HepG2 (cell line): ENCODE data around the gene SPPL3. TPM values are rescaled to one million over a fixed set of nuclear protein-coding genes. Genes with fewer than 3 reads are reported as not detected.

ENCODE experiments used
- ATAC-seq: fragments of 200-7000 bp; cut with Tn5 transposase; 3 replicates; pipeline ENCODE4 v1.9.1; 2020; ENCODE audit warnings: mild to moderate bottlenecking, moderate library complexity
- BruUV-seq: library from RNA; stranded (reverse); fragments of 400-500 nt; replicated peaks from 2 replicates; lab custom pipeline; 2021; lab: Mats Ljungman, UMichigan
- CTCF ChIA-PET: fragments of 300-600 bp; formaldehyde crosslinking; extraction: SDS; loops from one replicate; lab custom pipeline; 2021; ENCODE audit warnings: low total read pairs, inconsistent platforms, low intra/inter-chr PET ratio; lab: Yijun Ruan, JAX
- POLR2A ChIA-PET: fragments of 350-600 bp; sonication (Branson Sonifier 250); formaldehyde crosslinking; loops from one replicate; lab custom pipeline; 2020; ENCODE audit warnings: antibody characterized with exemption, inconsistent platforms; lab: Yijun Ruan, JAX
- DNase-seq: peaks from one replicate; pipeline ENCODE4 v3.0.0-alpha.2; 2015; ENCODE audit warnings: low spot score
- FAIRE-seq: peaks from 3 replicates; lab custom pipeline; 2011; peaks lifted over from hg19 to GRCh38; lab: Jason Lieb, UNC
- H2AFZ ChIP-seq: one replicate; pipeline ENCODE4 v1.6.1; 2011; ENCODE audit warnings: low read length, inconsistent platforms
- H3K27ac ChIP-seq: fragments of 300-600 bp; 3 replicates; pipeline ENCODE4 v1.8.0; 2011; ENCODE audit warnings: mixed run types, mild to moderate bottlenecking, mixed read lengths, low read length, inconsistent platforms; ENCODE audit not compliant: insufficient read depth; ENCODE audit errors: extremely low read length
- H3K27me3 ChIP-seq, 2 experiments: fragments of 200-600 bp in 1 of 2; 2 replicates in 1 of 2; 3 replicates in 1 of 2; pipeline versions ENCODE4 v1.6.0 to v1.8.0; 2011; ENCODE audit warnings: low read length in 2 of 2, mild to moderate bottlenecking in 2 of 2, moderate library complexity in 2 of 2, inconsistent platforms in 1 of 2; ENCODE audit not compliant: insufficient read depth in 2 of 2, control insufficient read depth in 1 of 2
- H3K36me3 ChIP-seq, 2 experiments: fragments of 200-600 bp in 1 of 2; replicated peaks in 1 of 2; 2 replicates in 1 of 2; 3 replicates in 1 of 2; pipeline versions ENCODE4 v1.5.1 to v1.8.0; 2011; ENCODE audit warnings: low read length in 2 of 2, inconsistent platforms in 1 of 2; ENCODE audit not compliant: insufficient read depth in 2 of 2, control insufficient read depth in 1 of 2
- H3K4me1 ChIP-seq: 2 replicates; pipeline ENCODE4 v1.5.1; 2012; ENCODE audit warnings: low read length, inconsistent platforms; ENCODE audit not compliant: insufficient read depth
- H3K4me2 ChIP-seq: 2 replicates; pipeline ENCODE4 v1.6.0; 2011; ENCODE audit warnings: low read depth, low read length, inconsistent platforms
- H3K4me3 ChIP-seq, 3 experiments: fragments of 200-600 bp in 1 of 3; sonication (generic), shearing (Covaris generic) in 1 of 3; replicated peaks in 1 of 3; 2 replicates each; pipeline ENCODE4 v1.5.1; 2011 to 2016; ENCODE audit warnings: low read length in 3 of 3, inconsistent platforms in 2 of 3, low read depth in 2 of 3, mild to moderate bottlenecking in 2 of 3, control low read depth in 1 of 3, mixed read lengths in 1 of 3; ENCODE audit not compliant: insufficient read depth in 1 of 3
- H3K79me2 ChIP-seq: one replicate; pipeline ENCODE4 v1.6.1; 2011; ENCODE audit warnings: low read length, inconsistent platforms; ENCODE audit not compliant: insufficient read depth
- H3K9ac ChIP-seq: 2 replicates; pipeline ENCODE4 v1.6.0; 2011; ENCODE audit warnings: mild to moderate bottlenecking, low read depth, low read length, inconsistent platforms; ENCODE audit not compliant: insufficient read depth
- H3K9me3 ChIP-seq: 2 replicates; pipeline ENCODE4 v1.5.1; 2012; ENCODE audit warnings: mild to moderate bottlenecking, low read length
- H4K20me1 ChIP-seq: 2 replicates; pipeline ENCODE4 v1.6.0; 2011; ENCODE audit warnings: inconsistent platforms, mild to moderate bottlenecking, low read length, moderate library complexity; ENCODE audit not compliant: insufficient read depth
- ATF6 ChIP-seq: sonication (generic); formaldehyde crosslinking; conservative IDR thresholded peaks from 2 replicates; pipeline ENCODE4 v1.4.0; 2020; ENCODE audit warnings: missing genetic modification reagents
- BATF2 ChIP-seq: sonication (generic); formaldehyde crosslinking; IDR thresholded peaks from 2 replicates; pipeline ENCODE4 v1.8.0; 2022; ENCODE audit warnings: mild to moderate bottlenecking, missing genetic modification reagents, moderate library complexity
- BORCS8-MEF2B ChIP-seq: sonication (generic); formaldehyde crosslinking; IDR thresholded peaks from 2 replicates; pipeline ENCODE4 v1.8.0; 2022; ENCODE audit warnings: mild to moderate bottlenecking, missing genetic modification reagents
- CEBPB ChIP-seq: IDR thresholded peaks from 2 replicates; pipeline ENCODE4 v1.6.1; 2011; ENCODE audit warnings: low read depth, low read length, improper control_type of control experiment, borderline replicate concordance
- CEBPG ChIP-seq: IDR thresholded peaks from 2 replicates; pipeline ENCODE4 v1.6.1; 2016
- GATAD1 ChIP-seq: IDR thresholded peaks from 2 replicates; pipeline ENCODE4 v1.6.1; 2016; ENCODE audit warnings: missing genetic modification reagents, missing compliant biosample characterization
- HNF4A ChIP-seq: sonication (generic); formaldehyde crosslinking; IDR thresholded peaks from 2 replicates; pipeline ENCODE4 v1.4.0; 2020; ENCODE audit warnings: missing genetic modification reagents
- HNRNPLL ChIP-seq: fragments of 200-400 bp; formaldehyde crosslinking; IDR thresholded peaks from 2 replicates; pipeline ENCODE4 v1.6.1; 2017; ENCODE audit warnings: mild to moderate bottlenecking, low read depth, low read length; ENCODE audit not compliant: poor library complexity, severe bottlenecking
- KDM5B ChIP-seq: sonication (generic); formaldehyde crosslinking; IDR thresholded peaks from 2 replicates; pipeline ENCODE4 v1.4.0; 2020; ENCODE audit warnings: missing genetic modification reagents, mild to moderate bottlenecking, borderline replicate concordance
- MTA1 ChIP-seq: sonication (generic); formaldehyde crosslinking; IDR thresholded peaks from 2 replicates; pipeline ENCODE4 v1.4.0; 2020; ENCODE audit warnings: missing genetic modification reagents, mild to moderate bottlenecking, borderline replicate concordance
- SMAD9 ChIP-seq: sonication (generic); formaldehyde crosslinking; IDR thresholded peaks from 2 replicates; pipeline ENCODE4 v1.5.1; 2020; ENCODE audit warnings: mild to moderate bottlenecking, missing genetic modification reagents
- ZFAT ChIP-seq: sonication (generic); formaldehyde crosslinking; conservative IDR thresholded peaks from 2 replicates; pipeline ENCODE4 v1.8.1; 2023; ENCODE audit warnings: missing genetic modification reagents, inconsistent platforms
- ZFP1 ChIP-seq: IDR thresholded peaks from 2 replicates; pipeline ENCODE4 v1.6.1; 2016
- ZNF20 ChIP-seq: sonication (generic); formaldehyde crosslinking; IDR thresholded peaks from 2 replicates; pipeline ENCODE4 v1.4.0; 2020; ENCODE audit warnings: mild to moderate bottlenecking, moderate library complexity, missing genetic modification reagents
- ZNF234 ChIP-seq: sonication (generic); formaldehyde crosslinking; conservative IDR thresholded peaks from 2 replicates; pipeline ENCODE4 v1.5.1; 2020; ENCODE audit warnings: mild to moderate bottlenecking, missing genetic modification reagents
- ZNF331 ChIP-seq: sonication (generic); formaldehyde crosslinking; IDR thresholded peaks from 2 replicates; pipeline ENCODE4 v1.4.0; 2020; ENCODE audit warnings: missing genetic modification reagents
- ZNF709 ChIP-seq: sonication (generic); formaldehyde crosslinking; IDR thresholded peaks from 2 replicates; pipeline ENCODE4 v1.5.0; 2020; ENCODE audit warnings: mild to moderate bottlenecking, missing genetic modification reagents
- WGBS: methylation state at CpG from one replicate; pipeline ENCODE4 v1.1.6; 2017; ENCODE audit warnings: low lambda C conversion rate; 5-methylcytosine and 5-hydroxymethylcytosine counted together
- in situ Hi-C: cut with HindIII; loops from 2 replicates; pipeline ENCODE4 v1.10.0; 2017; ENCODE audit warnings: low pct_unique_long_range_greater_than_20kb; ENCODE audit not compliant: extremely low pct_ligation_motif_present
- intact Hi-C: fragments of 100-400 bp; cut with micrococcal nuclease; formaldehyde crosslinking; loops from one replicate; pipeline ENCODE4 v1.10.0; 2022; ENCODE audit not compliant: unreplicated experiment
- polyA plus RNA-seq, 8 experiments: library from polyadenylated mRNA; depleted of rRNA in 3 of 8; stranded (reverse) in 7 of 8; unstranded in 1 of 8; fragments of >200 nt; fragmentation: Illumina TruSeq in 4 of 8; extraction: Trizol in 4 of 8; gene quantifications; 2 replicates each; pipeline versions ENCODE4 v1.2.1 to v1.2.3, GENCODE V29; 2011 to 2016; ENCODE audit warnings: low read depth in 4 of 8, missing spikeins in 1 of 8, mixed read lengths in 1 of 8; ENCODE audit not compliant: insufficient read depth in 1 of 8
- total RNA-seq, 5 experiments: library from RNA; depleted of rRNA; stranded (reverse); fragments of >200 nt; fragmentation: Illumina TruSeq; extraction: Trizol; gene quantifications; 2 replicates each; pipeline ENCODE4 v1.2.3, GENCODE V29; 2016; ENCODE audit warnings: low read depth in 1 of 5
- TF ChIP-seq, protein P1 (sequence below): sonication (generic); formaldehyde crosslinking; IDR thresholded peaks from 2 replicates; pipeline ENCODE4 v1.4.0; 2020; ENCODE audit warnings: missing genetic modification reagents, borderline replicate concordance

SPPL3 gene
- total and polyA plus RNA-seq, 2 of the 13 experiments (the other 11 are each of a cell fraction or from before 2014, with no cell fraction given) = 8.9 to 9.1 TPM

- ChIA-PET CTCF (no interaction called here), POLR2A (interaction anchor here (0.8 to 2.2 kb wide), 5 partner anchors 19 to 43 kb away, joined by 3 to 8 read pairs (median 4); partner anchors contain the start of gene HNF1A)
- FAIRE-seq (no peak), DNase-seq (no peak), ATAC-seq (no peak)
- BruUV-seq = no TSS peak
- Histone ChIP-seq H3K9me3 (no peaks in the 10 kb centered on the region), H3K79me2 (no peaks in the 10 kb centered on the region), H3K4me1 (peaks cover 55% of the 10 kb centered on the region), H3K27me3 (no peaks in the 10 kb centered on the region; a peak in 1 of 5 replicates), H4K20me1 (0 out of 2 replicates have a peak, but pooled peaks cover 3% of the 10 kb centered on the region), H3K9ac (no peak overlapping the region), H3K27ac (no peak overlapping the region), H3K4me3 (no peak overlapping the region), H2AFZ (no peak overlapping the region), H3K4me2 (0 out of 2 replicates have a peak overlapping the region, but pooled peaks have one; percentile 27), H3K36me3 (no peaks in the 10 kb centered on the region)
- intact Hi-C loops (loop anchor here (5.0 kb wide), 1 partner anchor 33 kb away; no protein-coding TSS in a partner anchor), in situ Hi-C loops (no loop called here)
- 3% methylated on average over 5 of the region's 5 CpGs for WGBS
- TF ChIP-seq MTA1 (CRISPR knock-in tag) (no peak), HNF4A (CRISPR knock-in tag) (0 out of 2 replicates have a peak, but pooled peaks have one; percentile 7), BATF2 (CRISPR knock-in tag) (no peak), ZNF331 (CRISPR knock-in tag) (no peak), HNRNPLL (no peak), CEBPG (CRISPR knock-in tag) (peak; percentile 52), ZNF20 (CRISPR knock-in tag) (no peak), ZFAT (CRISPR knock-in tag) (no peak), SMAD9 (CRISPR knock-in tag) (no peak), ZNF234 (no peak), BORCS8-MEF2B (CRISPR knock-in tag) (no peak), ATF6 (no peak), CEBPB (0 out of 2 replicates have a peak, but pooled peaks have one; percentile 17), GATAD1 (no peak), ZNF709 (CRISPR knock-in tag) (no peak), ZFP1 (CRISPR knock-in tag) (no peak), KDM5B (CRISPR knock-in tag) (no peak)
- TF ChIP-seq, protein P1, sequence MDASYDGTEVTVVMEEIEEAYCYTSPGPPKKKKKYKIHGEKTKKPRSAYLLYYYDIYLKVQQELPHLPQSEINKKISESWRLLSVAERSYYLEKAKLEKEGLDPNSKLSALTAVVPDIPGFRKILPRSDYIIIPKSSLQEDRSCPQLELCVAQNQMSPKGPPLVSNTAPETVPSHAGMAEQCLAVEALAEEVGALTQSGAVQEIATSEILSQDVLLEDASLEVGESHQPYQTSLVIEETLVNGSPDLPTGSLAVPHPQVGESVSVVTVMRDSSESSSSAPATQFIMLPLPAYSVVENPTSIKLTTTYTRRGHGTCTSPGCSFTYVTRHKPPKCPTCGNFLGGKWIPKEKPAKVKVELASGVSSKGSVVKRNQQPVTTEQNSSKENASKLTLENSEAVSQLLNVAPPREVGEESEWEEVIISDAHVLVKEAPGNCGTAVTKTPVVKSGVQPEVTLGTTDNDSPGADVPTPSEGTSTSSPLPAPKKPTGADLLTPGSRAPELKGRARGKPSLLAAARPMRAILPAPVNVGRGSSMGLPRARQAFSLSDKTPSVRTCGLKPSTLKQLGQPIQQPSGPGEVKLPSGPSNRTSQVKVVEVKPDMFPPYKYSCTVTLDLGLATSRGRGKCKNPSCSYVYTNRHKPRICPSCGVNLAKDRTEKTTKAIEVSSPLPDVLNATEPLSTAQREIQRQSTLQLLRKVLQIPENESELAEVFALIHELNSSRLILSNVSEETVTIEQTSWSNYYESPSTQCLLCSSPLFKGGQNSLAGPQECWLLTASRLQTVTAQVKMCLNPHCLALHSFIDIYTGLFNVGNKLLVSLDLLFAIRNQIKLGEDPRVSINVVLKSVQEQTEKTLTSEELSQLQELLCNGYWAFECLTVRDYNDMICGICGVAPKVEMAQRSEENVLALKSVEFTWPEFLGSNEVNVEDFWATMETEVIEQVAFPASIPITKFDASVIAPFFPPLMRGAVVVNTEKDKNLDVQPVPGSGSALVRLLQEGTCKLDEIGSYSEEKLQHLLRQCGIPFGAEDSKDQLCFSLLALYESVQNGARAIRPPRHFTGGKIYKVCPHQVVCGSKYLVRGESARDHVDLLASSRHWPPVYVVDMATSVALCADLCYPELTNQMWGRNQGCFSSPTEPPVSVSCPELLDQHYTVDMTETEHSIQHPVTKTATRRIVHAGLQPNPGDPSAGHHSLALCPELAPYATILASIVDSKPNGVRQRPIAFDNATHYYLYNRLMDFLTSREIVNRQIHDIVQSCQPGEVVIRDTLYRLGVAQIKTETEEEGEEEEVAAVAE = no peak
Observed at GRCh38 chr12:120940006-120940405, 35.8 kb upstream of the SPPL3 start.
